GM12878 (cell line): Measurements from ENCODE around the gene MPRIP. TPM values are rescaled to one million over a fixed set of nuclear protein-coding genes. Genes with fewer than 3 reads are reported as not detected.

Source experiments
- ATAC-seq: fragments of 200-7000 bp; cut with Tn5 transposase; 3 replicates; pipeline ENCODE4 v1.9.1; 2020; ENCODE audit warnings: mild to moderate bottlenecking, moderate library complexity
- BruUV-seq: library from RNA; stranded (reverse); fragments of 400-500 nt; replicated peaks from 2 replicates; lab custom pipeline; 2021; lab: Mats Ljungman, UMichigan
- CTCF ChIA-PET: fragments of 300-600 bp; sonication (Branson Sonifier 250); formaldehyde crosslinking; extraction: SDS; loops from one replicate; lab custom pipeline; 2021; ENCODE audit warnings: inconsistent platforms; lab: Yijun Ruan, JAX
- POLR2A ChIA-PET: fragments of 350-600 bp; formaldehyde crosslinking; extraction: SDS; loops from one replicate; lab custom pipeline; 2021; ENCODE audit warnings: inconsistent platforms; lab: Charles Lee
- RAD21 ChIA-PET: fragments of 300-600 bp; sonication (Branson Sonifier 250); formaldehyde crosslinking; loops from one replicate; lab custom pipeline; 2023; ENCODE audit warnings: antibody characterized with exemption; ENCODE audit not compliant: unreplicated experiment; lab: Charles Lee
- SMC1A ChIA-PET: fragments of 300-600 bp; sonication (Branson Sonifier 250); formaldehyde crosslinking; loops from one replicate; lab custom pipeline; 2023; ENCODE audit not compliant: unreplicated experiment, uncharacterized antibody; lab: Charles Lee
- DNase-seq: peaks from one replicate; pipeline ENCODE4 v3.0.0-alpha.2; 2011; ENCODE audit warnings: low read depth, low spot score
- FAIRE-seq: peaks from 3 replicates; lab custom pipeline; 2011; peaks lifted over from hg19 to GRCh38; lab: Jason Lieb, UNC
- H2AFZ ChIP-seq: 2 replicates; pipeline ENCODE4 v1.6.0; 2011; ENCODE audit warnings: low read depth, low read length, control low read depth; ENCODE audit not compliant: control insufficient read depth
- H3K27ac ChIP-seq: 2 replicates; pipeline ENCODE4 v1.5.1; 2011; ENCODE audit warnings: control low read depth; ENCODE audit not compliant: control insufficient read depth, insufficient read depth
- H3K27me3 ChIP-seq, 2 experiments: replicated peaks in 1 of 2; 2 replicates each; pipeline versions ENCODE4 v1.6.0 to v1.6.1; 2011; ENCODE audit warnings: low read length in 1 of 2; ENCODE audit not compliant: control insufficient read depth in 2 of 2, insufficient read depth in 2 of 2
- H3K36me3 ChIP-seq, 2 experiments: 2 replicates each; pipeline ENCODE4 v1.5.1; 2011; ENCODE audit warnings: low read length in 1 of 2; ENCODE audit not compliant: control insufficient read depth in 2 of 2, insufficient read depth in 2 of 2
- H3K4me1 ChIP-seq: 2 replicates; pipeline ENCODE4 v1.6.1; 2011; ENCODE audit warnings: mild to moderate bottlenecking, low read length, moderate library complexity, mixed read lengths; ENCODE audit not compliant: control insufficient read depth, insufficient read depth
- H3K4me2 ChIP-seq: 2 replicates; pipeline ENCODE4 v1.6.0; 2011; ENCODE audit warnings: control low read depth; ENCODE audit not compliant: control insufficient read depth, insufficient read depth
- H3K4me3 ChIP-seq: fragments of 200-600 bp; sonication (generic); 2 replicates; pipeline ENCODE4 v1.5.1; 2016
- H3K79me2 ChIP-seq: 2 replicates; pipeline ENCODE4 v1.6.0; 2011; ENCODE audit warnings: low read length; ENCODE audit not compliant: control insufficient read depth, insufficient read depth
- H3K9ac ChIP-seq: 2 replicates; pipeline ENCODE4 v1.8.0; 2011; ENCODE audit warnings: low read length, control low read depth, mixed read lengths; ENCODE audit not compliant: control insufficient read depth, insufficient read depth
- H3K9me3 ChIP-seq: replicated peaks from 3 replicates; pipeline ENCODE4 v1.5.1; 2011; ENCODE audit warnings: mild to moderate bottlenecking, low read length; ENCODE audit not compliant: control insufficient read depth, insufficient read depth
- H4K20me1 ChIP-seq: 2 replicates; pipeline ENCODE4 v1.6.0; 2011; ENCODE audit not compliant: control insufficient read depth, insufficient read depth
- MEF2A ChIP-seq: IDR thresholded peaks from 2 replicates; pipeline ENCODE4 v1.6.1; 2011; ENCODE audit warnings: low read depth, mild to moderate bottlenecking, low read length, moderate library complexity; ENCODE audit not compliant: insufficient read depth
- MYB ChIP-seq: fragments of 150-350 bp; IDR thresholded peaks from 2 replicates; pipeline ENCODE4 v1.6.1; 2014; ENCODE audit warnings: mild to moderate bottlenecking, low read depth, low read length, borderline replicate concordance
- WGBS: methylation state at CpG from one replicate; pipeline ENCODE4 v1.1.6; 2016; ENCODE audit warnings: low lambda C conversion rate; ENCODE audit not compliant: insufficient replicate concordance, insufficient coverage; ENCODE audit errors: missing lambda C conversion rate; 5-methylcytosine and 5-hydroxymethylcytosine counted together
- in situ Hi-C: fragments of 300-500 bp; cut with MboI; formaldehyde crosslinking; loops from 9 replicates; pipeline ENCODE4 v1.14.3; 2018; ENCODE audit warnings: mixed read lengths
- intact Hi-C: fragments of 100-400 bp; cut with micrococcal nuclease; formaldehyde crosslinking; loops from one replicate; pipeline ENCODE4 v1.14.2; 2022; ENCODE audit not compliant: unreplicated experiment
- polyA plus RNA-seq, 11 experiments: library from polyadenylated mRNA; depleted of rRNA in 4 of 11; unstranded in 6 of 11; stranded (reverse) in 5 of 11; fragments of >200 nt; fragmentation: Nextera tagmentation in 4 of 11; fragmentation: Illumina TruSeq in 1 of 11; extraction: Ambion mirVana in 4 of 11; extraction: Trizol in 1 of 11; gene quantifications; 1 replicate in 1 of 11; 2 replicates in 10 of 11; pipeline versions ENCODE4 v1.2.1 to v1.2.3, GENCODE V29; 2011 to 2016; ENCODE audit warnings: inconsistent platforms in 2 of 11, missing spikeins in 2 of 11, low read depth in 1 of 11
- total RNA-seq, 4 experiments: library from RNA; depleted of rRNA in 3 of 4; stranded (reverse); fragments of >200 nt in 3 of 4; fragmentation: Illumina TruSeq in 1 of 4; extraction: Trizol in 1 of 4; gene quantifications; 2 replicates each; pipeline versions ENCODE4 v1.2.1 to v1.2.3, GENCODE V29; 2013 to 2021
- TF ChIP-seq, protein P1 (sequence below): fragments of 450-650 bp; conservative IDR thresholded peaks from 2 replicates; pipeline ENCODE4 v1.6.1; 2017; ENCODE audit warnings: mild to moderate bottlenecking, moderate library complexity
- TF ChIP-seq, protein P2 (sequence below): fragments of 450-650 bp; IDR thresholded peaks from 2 replicates; pipeline ENCODE4 v1.6.1; 2017; ENCODE audit warnings: mild to moderate bottlenecking, moderate library complexity

The MPRIP gene
- total and polyA plus RNA-seq, 10 of the 15 experiments (the other 5 are each of a cell fraction or from before 2014, with no cell fraction given), result 16.5 to 168 (median 71.7) TPM

DNA sequence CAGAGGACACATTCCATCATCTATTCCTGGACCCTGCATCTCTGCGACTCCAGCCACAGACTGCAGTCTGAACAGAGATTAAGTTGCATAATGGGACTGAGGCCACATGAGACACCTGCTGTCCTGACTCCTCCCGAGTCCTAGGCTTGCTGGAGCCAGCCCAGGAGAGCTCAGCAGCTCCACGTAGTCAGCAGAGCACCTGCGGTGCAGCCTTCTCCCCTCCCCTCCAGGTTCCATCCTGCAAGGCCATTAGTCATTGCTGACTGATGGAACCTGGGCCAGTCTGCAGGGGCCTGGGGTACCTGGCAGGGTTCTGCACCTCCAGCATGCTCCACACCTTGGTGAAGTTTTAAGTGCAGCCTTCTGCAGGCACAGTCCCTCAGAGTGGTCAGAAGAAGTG is 87.2 kb downstream of the MPRIP start:
- no peaks in the 10 kb centered on the region for H3K27me3 ChIP-seq
- no peak overlapping the region for H3K27ac ChIP-seq
- H3K4me3 ChIP-seq, result no peak overlapping the region
- FAIRE-seq, result no peak
- H3K4me2 ChIP-seq, result no peak overlapping the region
- ChIA-PET POLR2A (no interaction called here), CTCF (no interaction called here), RAD21 (no interaction called here), SMC1A (no interaction called here)
- intact Hi-C loops (no loop called here), in situ Hi-C loops (no loop called here)
- 97% methylated on average over 4 of the region's 4 CpGs for WGBS
- DNase-seq, result no peak
- H2AFZ ChIP-seq, result no peak overlapping the region
- H3K9ac ChIP-seq, result no peak overlapping the region
- H3K9me3 ChIP-seq, result no peaks in the 10 kb centered on the region
- peaks cover 5% of the 10 kb centered on the region; the same call in 1 of the 2 replicates for H3K4me1 ChIP-seq
- H3K79me2 ChIP-seq, result no peaks in the 10 kb centered on the region; the same call in 1 of the 2 replicates
- TF ChIP-seq MEF2A, result no peak
- no peak for TF ChIP-seq MYB
- TF ChIP-seq, protein P1, sequence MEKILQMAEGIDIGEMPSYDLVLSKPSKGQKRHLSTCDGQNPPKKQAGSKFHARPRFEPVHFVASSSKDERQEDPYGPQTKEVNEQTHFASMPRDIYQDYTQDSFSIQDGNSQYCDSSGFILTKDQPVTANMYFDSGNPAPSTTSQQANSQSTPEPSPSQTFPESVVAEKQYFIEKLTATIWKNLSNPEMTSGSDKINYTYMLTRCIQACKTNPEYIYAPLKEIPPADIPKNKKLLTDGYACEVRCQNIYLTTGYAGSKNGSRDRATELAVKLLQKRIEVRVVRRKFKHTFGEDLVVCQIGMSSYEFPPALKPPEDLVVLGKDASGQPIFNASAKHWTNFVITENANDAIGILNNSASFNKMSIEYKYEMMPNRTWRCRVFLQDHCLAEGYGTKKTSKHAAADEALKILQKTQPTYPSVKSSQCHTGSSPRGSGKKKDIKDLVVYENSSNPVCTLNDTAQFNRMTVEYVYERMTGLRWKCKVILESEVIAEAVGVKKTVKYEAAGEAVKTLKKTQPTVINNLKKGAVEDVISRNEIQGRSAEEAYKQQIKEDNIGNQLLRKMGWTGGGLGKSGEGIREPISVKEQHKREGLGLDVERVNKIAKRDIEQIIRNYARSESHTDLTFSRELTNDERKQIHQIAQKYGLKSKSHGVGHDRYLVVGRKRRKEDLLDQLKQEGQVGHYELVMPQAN, result no peak
- TF ChIP-seq, protein P2, sequence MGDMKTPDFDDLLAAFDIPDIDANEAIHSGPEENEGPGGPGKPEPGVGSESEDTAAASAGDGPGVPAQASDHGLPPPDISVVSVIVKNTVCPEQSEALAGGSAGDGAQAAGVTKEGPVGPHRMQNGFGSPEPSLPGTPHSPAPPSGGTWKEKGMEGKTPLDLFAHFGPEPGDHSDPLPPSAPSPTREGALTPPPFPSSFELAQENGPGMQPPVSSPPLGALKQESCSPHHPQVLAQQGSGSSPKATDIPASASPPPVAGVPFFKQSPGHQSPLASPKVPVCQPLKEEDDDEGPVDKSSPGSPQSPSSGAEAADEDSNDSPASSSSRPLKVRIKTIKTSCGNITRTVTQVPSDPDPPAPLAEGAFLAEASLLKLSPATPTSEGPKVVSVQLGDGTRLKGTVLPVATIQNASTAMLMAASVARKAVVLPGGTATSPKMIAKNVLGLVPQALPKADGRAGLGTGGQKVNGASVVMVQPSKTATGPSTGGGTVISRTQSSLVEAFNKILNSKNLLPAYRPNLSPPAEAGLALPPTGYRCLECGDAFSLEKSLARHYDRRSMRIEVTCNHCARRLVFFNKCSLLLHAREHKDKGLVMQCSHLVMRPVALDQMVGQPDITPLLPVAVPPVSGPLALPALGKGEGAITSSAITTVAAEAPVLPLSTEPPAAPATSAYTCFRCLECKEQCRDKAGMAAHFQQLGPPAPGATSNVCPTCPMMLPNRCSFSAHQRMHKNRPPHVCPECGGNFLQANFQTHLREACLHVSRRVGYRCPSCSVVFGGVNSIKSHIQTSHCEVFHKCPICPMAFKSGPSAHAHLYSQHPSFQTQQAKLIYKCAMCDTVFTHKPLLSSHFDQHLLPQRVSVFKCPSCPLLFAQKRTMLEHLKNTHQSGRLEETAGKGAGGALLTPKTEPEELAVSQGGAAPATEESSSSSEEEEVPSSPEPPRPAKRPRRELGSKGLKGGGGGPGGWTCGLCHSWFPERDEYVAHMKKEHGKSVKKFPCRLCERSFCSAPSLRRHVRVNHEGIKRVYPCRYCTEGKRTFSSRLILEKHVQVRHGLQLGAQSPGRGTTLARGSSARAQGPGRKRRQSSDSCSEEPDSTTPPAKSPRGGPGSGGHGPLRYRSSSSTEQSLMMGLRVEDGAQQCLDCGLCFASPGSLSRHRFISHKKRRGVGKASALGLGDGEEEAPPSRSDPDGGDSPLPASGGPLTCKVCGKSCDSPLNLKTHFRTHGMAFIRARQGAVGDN, result no peak
- no peak for ATAC-seq
- BruUV-seq, result no TSS peak
- peaks cover 22 to 40% of the 10 kb centered on the region in 2 experiments for H3K36me3 ChIP-seq
- H4K20me1 ChIP-seq, result no peaks in the 10 kb centered on the region; the same call in none of the 2 replicates
